Hepatocyte (in vitro differentiated cells): ENCODE data around the gene TLCD3B.
"Not testable (repeated sequence)": the region's sequence is repeated elsewhere in the genome, so short reads cannot be mapped to it uniquely, and the experiment has no call there.

Experiments used
- EZH2 ChIP-seq: fragments of 200-600 bp; sonication (generic); IDR thresholded peaks from 2 replicates; pipeline ENCODE4 v1.6.1; 2016; ENCODE audit warnings: antibody characterized with exemption, mild to moderate bottlenecking, borderline replicate concordance
- TF ChIP-seq, protein P1 (sequence below): fragments of 200-600 bp; sonication (generic); IDR thresholded peaks from 2 replicates; pipeline ENCODE4 v1.5.1; 2016; ENCODE audit warnings: antibody characterized with exemption, mild to moderate bottlenecking; ENCODE audit not compliant: poor library complexity

DNA sequence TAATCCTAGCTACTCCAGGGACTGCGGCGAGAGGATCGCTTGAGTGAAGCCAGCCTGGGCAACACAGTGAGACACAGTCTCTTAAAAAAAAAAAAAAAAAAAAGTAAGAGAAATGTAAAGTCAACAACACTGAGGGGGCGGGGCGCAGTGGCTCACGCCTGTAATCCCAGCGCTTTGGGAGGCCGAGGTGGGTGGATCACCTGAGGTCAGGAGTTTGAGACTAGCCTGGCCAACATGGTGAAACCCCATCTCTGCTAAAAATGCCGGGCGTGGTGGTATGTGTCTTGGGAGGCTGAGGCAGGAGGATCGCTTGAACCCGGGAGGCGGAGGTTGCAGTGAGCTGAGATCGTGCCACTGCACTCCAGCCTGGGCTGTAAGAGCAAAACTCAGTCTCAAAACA is 18.5 kb downstream of the TLCD3B start:
- TF ChIP-seq, protein P1, sequence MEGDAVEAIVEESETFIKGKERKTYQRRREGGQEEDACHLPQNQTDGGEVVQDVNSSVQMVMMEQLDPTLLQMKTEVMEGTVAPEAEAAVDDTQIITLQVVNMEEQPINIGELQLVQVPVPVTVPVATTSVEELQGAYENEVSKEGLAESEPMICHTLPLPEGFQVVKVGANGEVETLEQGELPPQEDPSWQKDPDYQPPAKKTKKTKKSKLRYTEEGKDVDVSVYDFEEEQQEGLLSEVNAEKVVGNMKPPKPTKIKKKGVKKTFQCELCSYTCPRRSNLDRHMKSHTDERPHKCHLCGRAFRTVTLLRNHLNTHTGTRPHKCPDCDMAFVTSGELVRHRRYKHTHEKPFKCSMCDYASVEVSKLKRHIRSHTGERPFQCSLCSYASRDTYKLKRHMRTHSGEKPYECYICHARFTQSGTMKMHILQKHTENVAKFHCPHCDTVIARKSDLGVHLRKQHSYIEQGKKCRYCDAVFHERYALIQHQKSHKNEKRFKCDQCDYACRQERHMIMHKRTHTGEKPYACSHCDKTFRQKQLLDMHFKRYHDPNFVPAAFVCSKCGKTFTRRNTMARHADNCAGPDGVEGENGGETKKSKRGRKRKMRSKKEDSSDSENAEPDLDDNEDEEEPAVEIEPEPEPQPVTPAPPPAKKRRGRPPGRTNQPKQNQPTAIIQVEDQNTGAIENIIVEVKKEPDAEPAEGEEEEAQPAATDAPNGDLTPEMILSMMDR: not testable (repeated sequence)
- TF ChIP-seq EZH2: not testable (repeated sequence)
